Brain microvascular endothelial cell (primary cell): ENCODE measurements around the gene PCDH10.

Experiments used
- DNase-seq: peaks from one replicate; pipeline ENCODE4 v3.0.0-alpha.2; 2020
- H3K27ac ChIP-seq: fragments of 250-450 bp; sonication (Bioruptor Pico); 2 replicates; pipeline ENCODE4 v1.5.1; 2020; ENCODE audit warnings: mild to moderate bottlenecking, moderate library complexity
- H3K27me3 ChIP-seq: fragments of 250-450 bp; sonication (Bioruptor Pico); replicated peaks from 2 replicates; pipeline ENCODE4 v1.5.1; 2020; ENCODE audit warnings: mild to moderate bottlenecking
- H3K36me3 ChIP-seq: fragments of 250-450 bp; sonication (Bioruptor Pico); replicated peaks from 2 replicates; pipeline ENCODE4 v1.5.1; 2020; ENCODE audit warnings: mild to moderate bottlenecking
- H3K4me3 ChIP-seq: 2 replicates; pipeline ENCODE4 v1.5.1; 2011; ENCODE audit warnings: low read depth, mild to moderate bottlenecking, control low read depth, low read length, moderate library complexity
- CTCF ChIP-seq: IDR thresholded peaks from 2 replicates; pipeline ENCODE4 v1.5.1; 2011; ENCODE audit warnings: low read depth, mild to moderate bottlenecking, moderate library complexity, low read length, control low read depth, inconsistent platforms; ENCODE audit errors: missing control alignments
- in situ Hi-C: cut with HindIII; loops from 2 replicates; pipeline ENCODE4 v1.10.0; 2017; ENCODE audit warnings: low sequenced_read_pairs, low pct_ligation_motif_present

PCDH10 gene

DNA sequence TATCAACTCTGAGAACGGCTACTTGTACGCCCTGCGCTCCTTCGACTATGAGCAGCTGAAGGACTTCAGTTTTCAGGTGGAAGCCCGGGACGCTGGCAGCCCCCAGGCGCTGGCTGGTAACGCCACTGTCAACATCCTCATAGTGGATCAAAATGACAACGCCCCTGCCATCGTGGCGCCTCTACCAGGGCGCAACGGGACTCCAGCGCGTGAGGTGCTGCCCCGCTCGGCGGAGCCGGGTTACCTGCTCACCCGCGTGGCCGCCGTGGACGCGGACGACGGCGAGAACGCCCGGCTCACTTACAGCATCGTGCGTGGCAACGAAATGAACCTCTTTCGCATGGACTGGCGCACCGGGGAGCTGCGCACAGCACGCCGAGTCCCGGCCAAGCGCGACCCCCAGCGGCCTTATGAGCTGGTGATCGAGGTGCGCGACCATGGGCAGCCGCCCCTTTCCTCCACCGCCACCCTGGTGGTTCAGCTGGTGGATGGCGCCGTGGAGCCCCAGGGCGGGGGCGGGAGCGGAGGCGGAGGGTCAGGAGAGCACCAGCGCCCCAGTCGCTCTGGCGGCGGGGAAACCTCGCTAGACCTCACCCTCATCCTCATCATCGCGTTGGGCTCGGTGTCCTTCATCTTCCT lies 2.7 kb downstream of the PCDH10 start:
- Histone ChIP-seq H3K36me3 (no peaks in the 10 kb centered on the region), H3K27me3 (no peaks in the 10 kb centered on the region), H3K4me3 (peak overlapping the region; percentile 71), H3K27ac (no peak overlapping the region)
- in situ Hi-C loops: no loop called here
- peak; percentile 54 for TF ChIP-seq CTCF
- DNase-seq: peak; percentile 9

DNA sequence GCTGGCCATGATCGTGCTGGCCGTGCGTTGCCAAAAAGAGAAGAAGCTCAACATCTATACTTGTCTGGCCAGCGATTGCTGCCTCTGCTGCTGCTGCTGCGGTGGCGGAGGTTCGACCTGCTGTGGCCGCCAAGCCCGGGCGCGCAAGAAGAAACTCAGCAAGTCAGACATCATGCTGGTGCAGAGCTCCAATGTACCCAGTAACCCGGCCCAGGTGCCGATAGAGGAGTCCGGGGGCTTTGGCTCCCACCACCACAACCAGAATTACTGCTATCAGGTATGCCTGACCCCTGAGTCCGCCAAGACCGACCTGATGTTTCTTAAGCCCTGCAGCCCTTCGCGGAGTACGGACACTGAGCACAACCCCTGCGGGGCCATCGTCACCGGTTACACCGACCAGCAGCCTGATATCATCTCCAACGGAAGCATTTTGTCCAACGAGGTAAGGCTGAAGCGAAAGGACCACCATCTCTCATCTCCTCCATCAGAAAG lies 3.3 kb downstream of the PCDH10 start:
- Histone ChIP-seq H3K27ac (no peak overlapping the region), H3K27me3 (no peaks in the 10 kb centered on the region), H3K36me3 (no peaks in the 10 kb centered on the region), H3K4me3 (peak overlapping the region; percentile 71)
- no peak for TF ChIP-seq CTCF
- DNase-seq: no peak
- in situ Hi-C loops: no loop called here

GRCh38 chr4:133152831-133153481 lies 3.9 kb downstream of the PCDH10 start:
- Histone ChIP-seq H3K4me3 (peak overlapping the region; percentile 71), H3K27ac (no peak overlapping the region), H3K36me3 (no peaks in the 10 kb centered on the region), H3K27me3 (no peaks in the 10 kb centered on the region)
- in situ Hi-C loops: no loop called here
- TF ChIP-seq CTCF: no peak
- peak; percentile 13 for DNase-seq

DNA sequence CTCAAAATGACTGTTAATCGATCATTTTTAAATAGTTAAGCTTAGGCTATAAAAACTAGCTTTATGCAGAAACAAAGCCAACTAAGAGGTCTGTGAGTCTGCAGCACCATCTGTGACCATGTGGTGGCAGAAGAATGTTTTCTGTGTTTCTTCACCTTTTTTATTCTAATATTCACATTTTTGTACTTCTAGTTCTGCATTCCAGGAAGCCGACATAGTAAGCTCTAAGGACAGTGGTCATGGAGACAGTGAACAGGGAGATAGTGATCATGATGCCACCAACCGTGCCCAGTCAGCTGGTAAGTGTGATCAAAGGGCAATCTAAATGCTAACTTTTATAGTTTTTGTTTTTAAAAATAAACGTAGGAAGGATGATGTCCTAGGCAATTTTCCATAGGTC lies 5.6 kb downstream of the PCDH10 start:
- H3K4me3 ChIP-seq: no peak overlapping the region
- peak; percentile 81 for TF ChIP-seq CTCF
- no peaks in the 10 kb centered on the region for H3K36me3 ChIP-seq
- in situ Hi-C loops: no loop called here
- no peak overlapping the region for H3K27ac ChIP-seq
- DNase-seq: peak; percentile 49
- no peaks in the 10 kb centered on the region for H3K27me3 ChIP-seq

DNA sequence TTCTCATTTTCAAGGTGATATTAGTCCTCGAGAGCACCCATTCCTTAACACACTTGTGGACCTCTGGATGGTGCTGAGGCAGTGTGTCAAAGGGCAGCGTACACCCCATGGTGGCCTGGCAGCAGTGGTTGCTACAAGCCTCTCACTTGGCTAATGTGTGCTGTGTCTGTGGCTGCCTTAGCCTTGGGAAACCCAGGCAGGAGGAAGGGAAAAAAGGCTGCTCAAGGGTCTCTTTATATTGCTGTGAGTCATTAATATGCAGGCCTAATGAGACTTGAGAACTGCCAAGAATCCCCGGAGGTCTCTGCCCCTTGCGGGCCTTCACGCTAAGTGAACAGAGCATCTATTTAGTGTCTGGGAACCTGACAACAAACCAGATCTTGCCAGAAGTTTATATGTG lies 7.0 kb downstream of the PCDH10 start:
- H3K4me3 ChIP-seq: no peak overlapping the region
- no peaks in the 10 kb centered on the region for H3K27me3 ChIP-seq
- TF ChIP-seq CTCF: no peak
- no peak for DNase-seq
- no peaks in the 10 kb centered on the region for H3K36me3 ChIP-seq
- no peak overlapping the region for H3K27ac ChIP-seq
- in situ Hi-C loops: no loop called here
